Astrocyte (in vitro differentiated cells and primary cell): Measurements from ENCODE around the gene NOS1AP. TPM values are rescaled to one million over a fixed set of nuclear protein-coding genes. Genes with fewer than 3 reads are reported as not detected.

Experiments used
- DNase-seq: peaks from one replicate; pipeline ENCODE4 v3.0.0-alpha.2; 2010; ENCODE audit warnings: low read depth
- FAIRE-seq: peaks from 2 replicates; lab custom pipeline; 2011; peaks lifted over from hg19 to GRCh38; lab: Jason Lieb, UNC
- H2AFZ ChIP-seq: 2 replicates; pipeline ENCODE4 v1.6.0; 2012; ENCODE audit warnings: low read depth, low read length, inconsistent platforms
- H3K27ac ChIP-seq: 2 replicates; pipeline ENCODE4 v1.5.1; 2011; ENCODE audit warnings: low read depth, low read length, inconsistent platforms
- H3K27me3 ChIP-seq: 2 replicates; pipeline ENCODE4 v1.6.0; 2011; ENCODE audit warnings: low read length, inconsistent platforms; ENCODE audit not compliant: insufficient read depth
- H3K36me3 ChIP-seq: 2 replicates; pipeline ENCODE4 v1.5.1; 2011; ENCODE audit warnings: low read length, inconsistent platforms; ENCODE audit not compliant: insufficient read depth
- H3K4me1 ChIP-seq: 2 replicates; pipeline ENCODE4 v1.5.1; 2011; ENCODE audit warnings: low read length, inconsistent platforms; ENCODE audit not compliant: insufficient read depth
- H3K4me2 ChIP-seq: 2 replicates; pipeline ENCODE4 v1.6.0; 2012; ENCODE audit warnings: low read length, inconsistent platforms
- H3K4me3 ChIP-seq: 2 replicates; pipeline ENCODE4 v1.5.1; 2011; ENCODE audit warnings: low read depth, mild to moderate bottlenecking, low read length, inconsistent platforms; ENCODE audit not compliant: insufficient read depth
- H3K79me2 ChIP-seq: 2 replicates; pipeline ENCODE4 v1.6.0; 2012; ENCODE audit warnings: mild to moderate bottlenecking, low read length, inconsistent platforms; ENCODE audit not compliant: insufficient read depth
- H3K9ac ChIP-seq: 2 replicates; pipeline ENCODE4 v1.6.0; 2012; ENCODE audit warnings: mild to moderate bottlenecking, low read length, inconsistent platforms
- H3K9me3 ChIP-seq: 2 replicates; pipeline ENCODE4 v1.5.1; 2012; ENCODE audit warnings: low read depth, mild to moderate bottlenecking, low read length, inconsistent platforms; ENCODE audit not compliant: insufficient read depth
- H4K20me1 ChIP-seq: 2 replicates; pipeline ENCODE4 v1.6.0; 2012; ENCODE audit warnings: low read length, inconsistent platforms; ENCODE audit not compliant: insufficient read depth
- H3K27ac Mint-ChIP-seq: one replicate; pipeline ENCODE4 v1.8.0; 2021; ENCODE audit warnings: mild to moderate bottlenecking, mixed read lengths; ENCODE audit not compliant: unreplicated experiment
- H3K27me3 Mint-ChIP-seq: one replicate; pipeline ENCODE4 v1.8.0; 2021; ENCODE audit warnings: low read depth, mixed read lengths; ENCODE audit not compliant: unreplicated experiment
- H3K36me3 Mint-ChIP-seq: one replicate; pipeline ENCODE4 v1.8.0; 2021; ENCODE audit warnings: low read depth, mixed read lengths; ENCODE audit not compliant: unreplicated experiment
- H3K4me1 Mint-ChIP-seq: one replicate; pipeline ENCODE4 v1.8.0; 2021; ENCODE audit warnings: low read depth, mixed read lengths; ENCODE audit not compliant: unreplicated experiment
- H3K4me3 Mint-ChIP-seq: one replicate; pipeline ENCODE4 v1.8.0; 2021; ENCODE audit warnings: mild to moderate bottlenecking, moderate library complexity, mixed read lengths; ENCODE audit not compliant: unreplicated experiment
- H3K9me3 Mint-ChIP-seq: one replicate; pipeline ENCODE4 v1.8.0; 2021; ENCODE audit warnings: mild to moderate bottlenecking, mixed read lengths; ENCODE audit not compliant: unreplicated experiment
- CTCF ChIP-seq: IDR thresholded peaks from 2 replicates; pipeline ENCODE4 v1.5.1; 2011; ENCODE audit warnings: low read depth, mild to moderate bottlenecking, inconsistent platforms, low read length, moderate library complexity; ENCODE audit not compliant: insufficient read depth
- EZH2 ChIP-seq: IDR thresholded peaks from 2 replicates; pipeline ENCODE4 v1.6.1; 2012; ENCODE audit warnings: mild to moderate bottlenecking, low read length, inconsistent platforms; ENCODE audit not compliant: insufficient read depth
- total RNA-seq: library from RNA; stranded (reverse); gene quantifications from 2 replicates; pipeline ENCODE4 v1.2.1, GENCODE V29; 2021

The NOS1AP gene
- total RNA-seq, 1 donor from 2014 or later: 1.2 TPM

- no peaks in the 10 kb centered on the region for H3K36me3 ChIP-seq
- no peak overlapping the region for H3K9ac ChIP-seq
- no peaks in the 10 kb centered on the region for H3K79me2 ChIP-seq
- H3K4me1 ChIP-seq: peaks cover 19% of the 10 kb centered on the region
- no peak overlapping the region for H3K27ac ChIP-seq
- no peaks in the 10 kb centered on the region for H3K9me3 ChIP-seq
- DNase-seq: no peak
- no peaks in the 10 kb centered on the region for H3K27me3 ChIP-seq
- TF ChIP-seq EZH2 (no peak), CTCF (no peak)
- H2AFZ ChIP-seq: no peak overlapping the region
- no peaks in the 10 kb centered on the region for H3K9me3 Mint-ChIP-seq
- no peaks in the 10 kb centered on the region for H3K27me3 Mint-ChIP-seq
- H3K4me3 ChIP-seq: no peak overlapping the region
- no peaks in the 10 kb centered on the region for H4K20me1 ChIP-seq
- H3K4me3 Mint-ChIP-seq: no peak overlapping the region
- H3K36me3 Mint-ChIP-seq: no peaks in the 10 kb centered on the region
- H3K27ac Mint-ChIP-seq: no peak overlapping the region
- H3K4me2 ChIP-seq: peak overlapping the region; percentile 16
- H3K4me1 Mint-ChIP-seq: peaks cover 7% of the 10 kb centered on the region
- FAIRE-seq: no peak
Measured at GRCh38 chr1:162144268-162144667, 74.8 kb downstream of the NOS1AP start.

- no peak overlapping the region for H3K27ac ChIP-seq
- H3K9ac ChIP-seq: no peak overlapping the region
- H3K4me3 ChIP-seq: no peak overlapping the region
Measured at GRCh38 chr1:162144853-162145252, 75.4 kb downstream of the NOS1AP start.

More at GRCh38 chr1:162144853-162145252, 75.4 kb downstream of the NOS1AP start:
- Histone ChIP-seq H4K20me1 (no peaks in the 10 kb centered on the region), H3K27me3 (no peaks in the 10 kb centered on the region), H2AFZ (peak overlapping the region; percentile 24), H3K9me3 (no peaks in the 10 kb centered on the region), H3K4me2 (peak overlapping the region; percentile 16), H3K36me3 (no peaks in the 10 kb centered on the region), H3K79me2 (no peaks in the 10 kb centered on the region), H3K4me1 (peaks cover 19% of the 10 kb centered on the region)
- Mint-ChIP-seq H3K27ac (no peak overlapping the region), H3K36me3 (no peaks in the 10 kb centered on the region), H3K27me3 (no peaks in the 10 kb centered on the region), H3K4me3 (no peak overlapping the region), H3K9me3 (no peaks in the 10 kb centered on the region), H3K4me1 (peaks cover 7% of the 10 kb centered on the region)
- no peak for DNase-seq
- TF ChIP-seq CTCF (no peak), EZH2 (no peak)
- no peak for FAIRE-seq
